ENCODE measurements around the gene PUM2.
A peak's percentile ranks its signal among the peaks of the same experiment; 100 is the strongest.

PUM2 gene

GRCh38 chr2:20217041-20217970 lies 133.3 kb downstream of the PUM2 start:
- no peak for TF ChIP-seq CTCF (IDR thresholded peaks at IDR 0.05; ENCODE audit: extremely low read depth, missing control alignments)
- no peak for DNase-seq (ENCODE audit: low spot score)

- DNase-seq (ENCODE audit: low spot score): no peak
- no peak for TF ChIP-seq CTCF (IDR thresholded peaks at IDR 0.05; ENCODE audit: extremely low read depth, missing control alignments)
Observed at GRCh38 chr2:20216130-20217025, 134.3 kb downstream of the PUM2 start.

GRCh38 chr2:20215183-20216040 lies 135.2 kb downstream of the PUM2 start:
- no peak for DNase-seq (ENCODE audit: low spot score)
- no peak for TF ChIP-seq CTCF (IDR thresholded peaks at IDR 0.05; ENCODE audit: extremely low read depth, missing control alignments)

GRCh38 chr2:20214566-20215182 lies 136.0 kb downstream of the PUM2 start:
- no peak for TF ChIP-seq CTCF (IDR thresholded peaks at IDR 0.05; ENCODE audit: extremely low read depth, missing control alignments)
- no peak for DNase-seq (ENCODE audit: low spot score)

- no peak for TF ChIP-seq CTCF (IDR thresholded peaks at IDR 0.05; ENCODE audit: extremely low read depth, missing control alignments)
- DNase-seq (ENCODE audit: low spot score): peak; percentile 54
Observed at GRCh38 chr2:20213651-20214565, 136.7 kb downstream of the PUM2 start.
